ENCODE measurements around the gene KLHL18. TPM values are rescaled to one million over a fixed set of nuclear protein-coding genes. Genes with fewer than 3 reads are reported as not detected.

The KLHL18 gene
- total and polyA plus RNA-seq, 7 donors: 44.2 to 170 (median 68.7) TPM

DNA sequence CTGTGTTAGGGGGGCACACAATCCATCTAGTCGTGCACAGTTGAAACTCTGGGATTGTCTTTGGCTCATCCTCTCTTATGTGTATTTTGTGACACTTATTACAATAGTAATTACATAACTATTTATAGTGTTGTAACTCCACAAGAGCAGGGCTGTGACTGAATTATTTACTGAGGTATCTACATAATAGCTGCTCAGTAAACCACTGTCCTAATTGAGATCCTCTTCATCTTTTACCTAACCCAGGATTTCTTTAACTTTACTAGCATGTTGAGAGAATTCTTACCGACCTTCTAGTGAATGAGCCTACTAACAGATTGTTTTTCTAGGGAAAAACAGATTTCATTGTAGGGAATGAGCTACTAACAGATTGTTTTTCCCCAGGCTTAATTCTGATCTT is 11.1 kb downstream of the KLHL18 start:
- DNase-seq (no peak), ATAC-seq (no peak)
- Histone ChIP-seq H3K4me3 (no peak overlapping the region), H3K36me3 (ENCODE audit: insufficient read depth in 1 of 2, low read depth in 1 of 2) (peaks cover 3 to 27% of the 10 kb centered on the region in 2 donors), H3K27me3 (ENCODE audit: insufficient read depth in 3 of 3, low read length in 2 of 3) (no peaks in the 10 kb centered on the region), H3K9me3 (no peaks in the 10 kb centered on the region), H3K4me1 (peaks cover 18% of the 10 kb centered on the region), H3K27ac (no peak overlapping the region)
- intact Hi-C loops (cut with DNase I): no loop called here
- WGBS, 3 donors: 74 to 86% (median 83%) methylated on average over 2 of the region's 2 CpGs
- no peak for TF ChIP-seq CTCF (IDR thresholded peaks at IDR 0.05)

GRCh38 chr3:47294392-47294791 is 11.6 kb downstream of the KLHL18 start:
- H3K4me1 ChIP-seq: peaks cover 18% of the 10 kb centered on the region
- ATAC-seq (no peak), DNase-seq (no peak)
- H3K4me3 ChIP-seq: no peak overlapping the region
- TF ChIP-seq CTCF (IDR thresholded peaks at IDR 0.05): no peak
- no peaks in the 10 kb centered on the region for H3K27me3 ChIP-seq (ENCODE audit: insufficient read depth in 3 of 3, low read length in 2 of 3)
- intact Hi-C loops (cut with DNase I): no loop called here
- no peak overlapping the region for H3K27ac ChIP-seq
- H3K9me3 ChIP-seq: no peaks in the 10 kb centered on the region
- 84 to 93% (median 89%) methylated on average over 3 of the region's 3 CpGs for WGBS, 3 donors
- H3K36me3 ChIP-seq (ENCODE audit: insufficient read depth in 1 of 2, low read depth in 1 of 2): peaks cover 0 to 21% of the 10 kb centered on the region in 2 donors

- no peak for ATAC-seq
- intact Hi-C loops (cut with DNase I): no loop called here
- peaks cover 18% of the 10 kb centered on the region for H3K4me1 ChIP-seq
Measured at GRCh38 chr3:47295322-47295721, 12.6 kb downstream of the KLHL18 start.

GRCh38 chr3:47295976-47296375 is 13.2 kb downstream of the KLHL18 start:
- no peak for DNase-seq
- intact Hi-C loops (cut with DNase I): no loop called here
- Histone ChIP-seq H3K27ac (no peak overlapping the region), H3K4me3 (no peak overlapping the region), H3K27me3 (ENCODE audit: insufficient read depth in 3 of 3, low read length in 2 of 3) (no peaks in the 10 kb centered on the region), H3K4me1 (peaks cover 18% of the 10 kb centered on the region), H3K9me3 (no peaks in the 10 kb centered on the region), H3K36me3 (ENCODE audit: insufficient read depth in 1 of 2, low read depth in 1 of 2) (peaks cover 0 to 8% of the 10 kb centered on the region in 2 donors)
- TF ChIP-seq CTCF (IDR thresholded peaks at IDR 0.05): no peak
- 88 to 91% (median 91%) methylated on average over 6 of the region's 6 CpGs for WGBS, 3 donors
- ATAC-seq: no peak

More at GRCh38 chr3:47295322-47295721, 12.6 kb downstream of the KLHL18 start:
- Histone ChIP-seq H3K27ac (no peak overlapping the region), H3K36me3 (ENCODE audit: insufficient read depth in 1 of 2, low read depth in 1 of 2) (peaks cover 0 to 13% of the 10 kb centered on the region in 2 donors), H3K4me3 (no peak overlapping the region), H3K27me3 (ENCODE audit: insufficient read depth in 3 of 3, low read length in 2 of 3) (no peaks in the 10 kb centered on the region), H3K9me3 (no peaks in the 10 kb centered on the region)
- 75 to 82% (median 82%) methylated on average over 2 of the region's 2 CpGs for WGBS, 3 donors
- no peak for TF ChIP-seq CTCF (IDR thresholded peaks at IDR 0.05)
- no peak for DNase-seq

Data from psoas muscle (tissue), 8 donors.